H1 (cell line): ENCODE measurements around the gene IRGQ. TPM values are rescaled to one million over a fixed set of nuclear protein-coding genes. Genes with fewer than 3 reads are reported as not detected.

Source experiments
- ASH2L ChIP-seq: fragments of 200-600, 300-600 bp; sonication (generic); IDR thresholded peaks from one replicate; pipeline ENCODE4 v1.7.1; 2017; ENCODE audit warnings: low read length
- polyA plus RNA-seq, 7 experiments: library from polyadenylated mRNA; depleted of rRNA in 3 of 7; stranded (reverse) in 5 of 7; unstranded in 2 of 7; fragments of >200 nt in 5 of 7; fragments of 200-250 nt in 2 of 7; gene quantifications; 1 replicate in 5 of 7; 2 replicates in 1 of 7; 4 replicates in 1 of 7; pipeline versions ENCODE4 v1.2.1 to v1.2.3, GENCODE V29; 2011 to 2013; ENCODE audit warnings: missing spikeins in 2 of 7, mixed read lengths in 2 of 7
- total RNA-seq: library from RNA; stranded (reverse); fragmentation: NEBNext Ultra II Directional; extraction: Animal tissue kit (Norgen Biotek cat#: 25700); gene quantifications from 2 replicates; pipeline ENCODE4 v1.2.1, GENCODE V29; 2021
- TF ChIP-seq, protein P1 (sequence below): fragments of 300-600 bp; sonication (generic); IDR thresholded peaks from 2 replicates; pipeline ENCODE4 v1.7.1; 2012; ENCODE audit warnings: low read length, moderate library complexity, mild to moderate bottlenecking, inconsistent platforms; ENCODE audit not compliant: insufficient replicate concordance

Gene IRGQ
- total and polyA plus RNA-seq, 2 of the 8 experiments (the other 6 are each of a cell fraction or from before 2014, with no cell fraction given): 16.0 to 42.9 TPM

DNA sequence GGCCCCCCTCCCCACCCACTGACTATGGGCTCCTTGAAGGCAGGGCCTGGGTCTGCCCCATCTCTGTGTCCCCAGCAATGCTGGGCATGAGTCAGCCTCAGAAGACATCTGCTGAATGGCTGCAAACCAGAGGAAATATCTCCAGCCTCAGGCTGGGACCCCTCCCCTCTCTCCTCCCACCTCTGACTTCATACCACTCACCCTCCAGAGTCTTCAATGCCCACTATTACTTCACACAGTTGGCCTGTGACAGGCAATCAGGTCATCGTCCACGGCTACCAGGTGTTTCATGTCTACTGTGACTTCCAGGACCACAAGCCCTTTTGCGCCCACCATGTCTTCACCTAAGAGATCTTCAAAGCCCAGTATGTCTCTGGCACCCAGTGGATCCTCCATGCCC is 15.9 kb upstream of the IRGQ start, which contains the start of gene SRRM5 (continued):
- TF ChIP-seq, protein P1, sequence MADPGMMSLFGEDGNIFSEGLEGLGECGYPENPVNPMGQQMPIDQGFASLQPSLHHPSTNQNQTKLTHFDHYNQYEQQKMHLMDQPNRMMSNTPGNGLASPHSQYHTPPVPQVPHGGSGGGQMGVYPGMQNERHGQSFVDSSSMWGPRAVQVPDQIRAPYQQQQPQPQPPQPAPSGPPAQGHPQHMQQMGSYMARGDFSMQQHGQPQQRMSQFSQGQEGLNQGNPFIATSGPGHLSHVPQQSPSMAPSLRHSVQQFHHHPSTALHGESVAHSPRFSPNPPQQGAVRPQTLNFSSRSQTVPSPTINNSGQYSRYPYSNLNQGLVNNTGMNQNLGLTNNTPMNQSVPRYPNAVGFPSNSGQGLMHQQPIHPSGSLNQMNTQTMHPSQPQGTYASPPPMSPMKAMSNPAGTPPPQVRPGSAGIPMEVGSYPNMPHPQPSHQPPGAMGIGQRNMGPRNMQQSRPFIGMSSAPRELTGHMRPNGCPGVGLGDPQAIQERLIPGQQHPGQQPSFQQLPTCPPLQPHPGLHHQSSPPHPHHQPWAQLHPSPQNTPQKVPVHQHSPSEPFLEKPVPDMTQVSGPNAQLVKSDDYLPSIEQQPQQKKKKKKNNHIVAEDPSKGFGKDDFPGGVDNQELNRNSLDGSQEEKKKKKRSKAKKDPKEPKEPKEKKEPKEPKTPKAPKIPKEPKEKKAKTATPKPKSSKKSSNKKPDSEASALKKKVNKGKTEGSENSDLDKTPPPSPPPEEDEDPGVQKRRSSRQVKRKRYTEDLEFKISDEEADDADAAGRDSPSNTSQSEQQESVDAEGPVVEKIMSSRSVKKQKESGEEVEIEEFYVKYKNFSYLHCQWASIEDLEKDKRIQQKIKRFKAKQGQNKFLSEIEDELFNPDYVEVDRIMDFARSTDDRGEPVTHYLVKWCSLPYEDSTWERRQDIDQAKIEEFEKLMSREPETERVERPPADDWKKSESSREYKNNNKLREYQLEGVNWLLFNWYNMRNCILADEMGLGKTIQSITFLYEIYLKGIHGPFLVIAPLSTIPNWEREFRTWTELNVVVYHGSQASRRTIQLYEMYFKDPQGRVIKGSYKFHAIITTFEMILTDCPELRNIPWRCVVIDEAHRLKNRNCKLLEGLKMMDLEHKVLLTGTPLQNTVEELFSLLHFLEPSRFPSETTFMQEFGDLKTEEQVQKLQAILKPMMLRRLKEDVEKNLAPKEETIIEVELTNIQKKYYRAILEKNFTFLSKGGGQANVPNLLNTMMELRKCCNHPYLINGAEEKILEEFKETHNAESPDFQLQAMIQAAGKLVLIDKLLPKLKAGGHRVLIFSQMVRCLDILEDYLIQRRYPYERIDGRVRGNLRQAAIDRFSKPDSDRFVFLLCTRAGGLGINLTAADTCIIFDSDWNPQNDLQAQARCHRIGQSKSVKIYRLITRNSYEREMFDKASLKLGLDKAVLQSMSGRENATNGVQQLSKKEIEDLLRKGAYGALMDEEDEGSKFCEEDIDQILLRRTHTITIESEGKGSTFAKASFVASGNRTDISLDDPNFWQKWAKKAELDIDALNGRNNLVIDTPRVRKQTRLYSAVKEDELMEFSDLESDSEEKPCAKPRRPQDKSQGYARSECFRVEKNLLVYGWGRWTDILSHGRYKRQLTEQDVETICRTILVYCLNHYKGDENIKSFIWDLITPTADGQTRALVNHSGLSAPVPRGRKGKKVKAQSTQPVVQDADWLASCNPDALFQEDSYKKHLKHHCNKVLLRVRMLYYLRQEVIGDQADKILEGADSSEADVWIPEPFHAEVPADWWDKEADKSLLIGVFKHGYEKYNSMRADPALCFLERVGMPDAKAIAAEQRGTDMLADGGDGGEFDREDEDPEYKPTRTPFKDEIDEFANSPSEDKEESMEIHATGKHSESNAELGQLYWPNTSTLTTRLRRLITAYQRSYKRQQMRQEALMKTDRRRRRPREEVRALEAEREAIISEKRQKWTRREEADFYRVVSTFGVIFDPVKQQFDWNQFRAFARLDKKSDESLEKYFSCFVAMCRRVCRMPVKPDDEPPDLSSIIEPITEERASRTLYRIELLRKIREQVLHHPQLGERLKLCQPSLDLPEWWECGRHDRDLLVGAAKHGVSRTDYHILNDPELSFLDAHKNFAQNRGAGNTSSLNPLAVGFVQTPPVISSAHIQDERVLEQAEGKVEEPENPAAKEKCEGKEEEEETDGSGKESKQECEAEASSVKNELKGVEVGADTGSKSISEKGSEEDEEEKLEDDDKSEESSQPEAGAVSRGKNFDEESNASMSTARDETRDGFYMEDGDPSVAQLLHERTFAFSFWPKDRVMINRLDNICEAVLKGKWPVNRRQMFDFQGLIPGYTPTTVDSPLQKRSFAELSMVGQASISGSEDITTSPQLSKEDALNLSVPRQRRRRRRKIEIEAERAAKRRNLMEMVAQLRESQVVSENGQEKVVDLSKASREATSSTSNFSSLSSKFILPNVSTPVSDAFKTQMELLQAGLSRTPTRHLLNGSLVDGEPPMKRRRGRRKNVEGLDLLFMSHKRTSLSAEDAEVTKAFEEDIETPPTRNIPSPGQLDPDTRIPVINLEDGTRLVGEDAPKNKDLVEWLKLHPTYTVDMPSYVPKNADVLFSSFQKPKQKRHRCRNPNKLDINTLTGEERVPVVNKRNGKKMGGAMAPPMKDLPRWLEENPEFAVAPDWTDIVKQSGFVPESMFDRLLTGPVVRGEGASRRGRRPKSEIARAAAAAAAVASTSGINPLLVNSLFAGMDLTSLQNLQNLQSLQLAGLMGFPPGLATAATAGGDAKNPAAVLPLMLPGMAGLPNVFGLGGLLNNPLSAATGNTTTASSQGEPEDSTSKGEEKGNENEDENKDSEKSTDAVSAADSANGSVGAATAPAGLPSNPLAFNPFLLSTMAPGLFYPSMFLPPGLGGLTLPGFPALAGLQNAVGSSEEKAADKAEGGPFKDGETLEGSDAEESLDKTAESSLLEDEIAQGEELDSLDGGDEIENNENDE: no peak
- TF ChIP-seq ASH2L: no peak
